Panc1 (cell line): ENCODE data around the gene CHEK2.
"Not testable (repeated sequence)": the region's sequence is repeated elsewhere in the genome, so short reads cannot be mapped to it uniquely, and the experiment has no call there.

ENCODE experiments used
- CTCF ChIP-seq: fragments of 450-650 bp; IDR thresholded peaks from 2 replicates; pipeline ENCODE4 v1.5.1; 2017; ENCODE audit warnings: mild to moderate bottlenecking
- POLR2AphosphoS5 ChIP-seq: IDR thresholded peaks from 2 replicates; pipeline ENCODE4 v1.6.1; 2012; ENCODE audit warnings: mild to moderate bottlenecking, low read depth, low read length, moderate library complexity
- REST ChIP-seq, 2 experiments: IDR thresholded peaks; 2 replicates each; pipeline ENCODE4 v1.6.1; 2011 to 2012; ENCODE audit warnings: low read depth in 2 of 2, control low read depth in 1 of 2, low read length in 1 of 2, mild to moderate bottlenecking in 1 of 2, moderate library complexity in 1 of 2; ENCODE audit not compliant: insufficient read depth in 1 of 2
- SIN3A ChIP-seq: IDR thresholded peaks from 2 replicates; pipeline ENCODE4 v1.6.1; 2012; ENCODE audit warnings: low read depth, mild to moderate bottlenecking, low read length, moderate library complexity, borderline replicate concordance; ENCODE audit not compliant: insufficient read depth
- TCF7L2 ChIP-seq: IDR thresholded peaks from 2 replicates; pipeline ENCODE4 v1.6.1; 2011; ENCODE audit warnings: mild to moderate bottlenecking, low read depth, low read length, inconsistent platforms

GRCh38 chr22:28679611-28680287 is 61.9 kb downstream of the CHEK2 start, which contains the start of gene TTC28:
- not testable (repeated sequence) for TF ChIP-seq POLR2AphosphoS5; REST (IDR thresholded peaks at IDR 0.05; ENCODE audit: insufficient read depth in 1 of 2, low read depth in 2 of 2, low read length in 1 of 2); CTCF; SIN3A; TCF7L2
